GM19467 (cell line): ENCODE results near the gene TTC7B.

ENCODE experiments used
- ATAC-seq: cut with Tn5 transposase; IDR thresholded peaks from one replicate; pipeline ENCODE4 v1.9.1; 2021; ENCODE audit warnings: mild to moderate bottlenecking, moderate library complexity; ENCODE audit not compliant: unreplicated experiment

Gene TTC7B

GRCh38 chr14:90652626-90653025, 163.6 kb downstream of the TTC7B start:
- ATAC-seq, result no peak

GRCh38 chr14:90651976-90652560, 164.2 kb downstream of the TTC7B start:
- ATAC-seq, result no peak

GRCh38 chr14:90651271-90651804, 164.9 kb downstream of the TTC7B start:
- no peak for ATAC-seq

- no peak for ATAC-seq
Measured at GRCh38 chr14:90649557-90650135, 166.6 kb downstream of the TTC7B start.

GRCh38 chr14:90649083-90649482, 167.1 kb downstream of the TTC7B start:
- ATAC-seq, result no peak

- no peak for ATAC-seq
Measured at GRCh38 chr14:90648421-90648820, 167.8 kb downstream of the TTC7B start.

- ATAC-seq, result no peak
Measured at GRCh38 chr14:90647473-90648005, 168.7 kb downstream of the TTC7B start.

GRCh38 chr14:90645842-90646443, 170.3 kb downstream of the TTC7B start:
- no peak for ATAC-seq

- ATAC-seq, result no peak
Measured at GRCh38 chr14:90644882-90645281, 171.3 kb downstream of the TTC7B start.

- no peak for ATAC-seq
Measured at GRCh38 chr14:90643982-90644670, 172.1 kb downstream of the TTC7B start.

- no peak for ATAC-seq
Measured at GRCh38 chr14:90642244-90642717, 173.9 kb downstream of the TTC7B start.

GRCh38 chr14:90641615-90642243, 174.5 kb downstream of the TTC7B start:
- no peak for ATAC-seq

- ATAC-seq, result no peak
Measured at GRCh38 chr14:90641168-90641567, 175.1 kb downstream of the TTC7B start.

GRCh38 chr14:90639641-90640040, 176.6 kb downstream of the TTC7B start:
- ATAC-seq, result no peak

- ATAC-seq, result no peak
Measured at GRCh38 chr14:90632871-90633270, 183.4 kb downstream of the TTC7B start.

- no peak for ATAC-seq
Measured at GRCh38 chr14:90632451-90632850, 183.8 kb downstream of the TTC7B start.

GRCh38 chr14:90630171-90630806, 185.9 kb downstream of the TTC7B start:
- ATAC-seq, result no peak

- no peak for ATAC-seq
Measured at GRCh38 chr14:90629471-90629870, 186.8 kb downstream of the TTC7B start.

- ATAC-seq, result no peak
Measured at GRCh38 chr14:90628825-90629224, 187.4 kb downstream of the TTC7B start.

- ATAC-seq, result no peak
Measured at GRCh38 chr14:90627478-90627877, 188.8 kb downstream of the TTC7B start.
